H9 (cell line): Measurements from ENCODE around the gene TRMT112. TPM values are rescaled to one million over a fixed set of nuclear protein-coding genes. Genes with fewer than 3 reads are reported as not detected.

ENCODE experiments used
- DNase-seq: peaks from one replicate; pipeline ENCODE4 v3.0.0-alpha.2; 2017
- H2AFZ ChIP-seq: one replicate; pipeline ENCODE4 v1.6.1; 2013; ENCODE audit warnings: mild to moderate bottlenecking, low read length, control low read depth, moderate library complexity
- H2AK5ac ChIP-seq: 2 replicates; pipeline ENCODE4 v1.6.1; 2013; ENCODE audit warnings: low read length, control low read depth, mixed read lengths; ENCODE audit not compliant: insufficient read length
- H2BK120ac ChIP-seq: one replicate; pipeline ENCODE4 v1.6.1; 2013; ENCODE audit warnings: low read depth, mild to moderate bottlenecking, low read length, control low read depth, inconsistent platforms; ENCODE audit not compliant: poor library complexity, severe bottlenecking
- H2BK12ac ChIP-seq: 2 replicates; pipeline ENCODE4 v1.6.1; 2013; ENCODE audit warnings: low read length, control low read depth, mixed read lengths, low read depth; ENCODE audit not compliant: insufficient read length
- H2BK15ac ChIP-seq: 2 replicates; pipeline ENCODE4 v1.6.1; 2013; ENCODE audit warnings: low read depth, low read length, control low read depth
- H2BK20ac ChIP-seq: one replicate; pipeline ENCODE4 v1.6.1; 2013; ENCODE audit warnings: low read depth, mild to moderate bottlenecking, low read length, control low read depth, inconsistent platforms; ENCODE audit not compliant: poor library complexity, severe bottlenecking
- H2BK5ac ChIP-seq: 2 replicates; pipeline ENCODE4 v1.6.1; 2013; ENCODE audit warnings: low read length, control low read depth, mixed read lengths; ENCODE audit not compliant: insufficient read length
- H3K14ac ChIP-seq: 2 replicates; pipeline ENCODE4 v1.6.1; 2013; ENCODE audit warnings: low read length, control low read depth; ENCODE audit not compliant: insufficient read depth
- H3K18ac ChIP-seq: 2 replicates; pipeline ENCODE4 v1.6.1; 2013; ENCODE audit warnings: low read depth, mild to moderate bottlenecking, mixed read lengths, low read length, control low read depth; ENCODE audit not compliant: insufficient read length
- H3K23ac ChIP-seq: 2 replicates; pipeline ENCODE4 v1.6.1; 2013; ENCODE audit warnings: low read length, control low read depth, mixed read lengths, low read depth; ENCODE audit not compliant: insufficient read length
- H3K23me2 ChIP-seq: 2 replicates; pipeline ENCODE4 v1.6.1; 2013; ENCODE audit warnings: low read depth, mild to moderate bottlenecking, mixed read lengths, low read length, control low read depth; ENCODE audit not compliant: insufficient read length, poor library complexity, severe bottlenecking
- H3K27ac ChIP-seq: 2 replicates; pipeline ENCODE4 v1.5.1; 2013; ENCODE audit warnings: low read length, control low read depth, mixed read lengths, low read depth; ENCODE audit not compliant: insufficient read length
- H3K27me3 ChIP-seq: 2 replicates; pipeline ENCODE4 v1.6.1; 2013; ENCODE audit warnings: low read length, control low read depth, inconsistent platforms; ENCODE audit not compliant: insufficient read depth
- H3K4ac ChIP-seq: 2 replicates; pipeline ENCODE4 v1.6.1; 2013; ENCODE audit warnings: low read depth, mild to moderate bottlenecking, control low read depth, inconsistent platforms, low read length, moderate library complexity
- H3K4me1 ChIP-seq: 2 replicates; pipeline ENCODE4 v1.6.1; 2013; ENCODE audit warnings: low read length, control low read depth, inconsistent platforms; ENCODE audit not compliant: insufficient read depth
- H3K4me2 ChIP-seq: 2 replicates; pipeline ENCODE4 v1.6.1; 2013; ENCODE audit warnings: low read length, control low read depth, mixed read lengths; ENCODE audit not compliant: insufficient read length, insufficient read depth
- H3K56ac ChIP-seq: 2 replicates; pipeline ENCODE4 v1.6.1; 2013; ENCODE audit warnings: low read depth, mild to moderate bottlenecking, mixed read lengths, low read length, control low read depth; ENCODE audit not compliant: insufficient read length
- H3K79me1 ChIP-seq: 2 replicates; pipeline ENCODE4 v1.6.1; 2013; ENCODE audit warnings: low read depth, mild to moderate bottlenecking, moderate library complexity, low read length, control low read depth, inconsistent platforms; ENCODE audit not compliant: insufficient read depth, poor library complexity, severe bottlenecking
- H3K79me2 ChIP-seq: 2 replicates; pipeline ENCODE4 v1.6.1; 2013; ENCODE audit warnings: low read length, control low read depth, inconsistent platforms; ENCODE audit not compliant: insufficient read depth
- H3K9ac ChIP-seq: 2 replicates; pipeline ENCODE4 v1.6.1; 2013; ENCODE audit warnings: low read length, control low read depth, mixed read lengths; ENCODE audit not compliant: insufficient read length; ENCODE audit errors: extremely low read depth
- H3K9me3 ChIP-seq: one replicate; pipeline ENCODE4 v1.6.1; 2013; ENCODE audit warnings: low read depth, low read length, inconsistent platforms; ENCODE audit not compliant: control insufficient read depth
- H3T11ph ChIP-seq: one replicate; pipeline ENCODE4 v1.6.1; 2013; ENCODE audit warnings: mild to moderate bottlenecking, low read length, control low read depth, inconsistent platforms
- H4K20me1 ChIP-seq: one replicate; pipeline ENCODE4 v1.6.1; 2013; ENCODE audit not compliant: control insufficient read depth, insufficient read length, insufficient read depth
- H4K5ac ChIP-seq: 2 replicates; pipeline ENCODE4 v1.6.1; 2013; ENCODE audit warnings: low read depth, mild to moderate bottlenecking, mixed read lengths, low read length, control low read depth; ENCODE audit not compliant: insufficient read length
- H4K8ac ChIP-seq: replicated peaks from 2 replicates; pipeline ENCODE4 v1.6.1; 2013; ENCODE audit warnings: low read length, control low read depth, mixed read lengths, low read depth; ENCODE audit not compliant: insufficient read length
- H4K91ac ChIP-seq: 2 replicates; pipeline ENCODE4 v1.6.1; 2013; ENCODE audit warnings: low read depth, mild to moderate bottlenecking, moderate library complexity, mixed read lengths, low read length, control low read depth; ENCODE audit not compliant: insufficient read length
- H3K27ac Mint-ChIP-seq, 3 experiments: 2 replicates in 2 of 3; 3 replicates in 1 of 3; pipeline ENCODE4 v1.8.0; 2020 to 2021; ENCODE audit warnings: mixed read lengths in 3 of 3, mild to moderate bottlenecking in 1 of 3, moderate library complexity in 1 of 3
- H3K27me3 Mint-ChIP-seq: 2 replicates; pipeline ENCODE4 v1.8.0; 2021; ENCODE audit warnings: low read depth, mild to moderate bottlenecking, moderate library complexity, mixed read lengths
- H3K36me3 Mint-ChIP-seq, 3 experiments: 2 replicates in 2 of 3; 3 replicates in 1 of 3; pipeline ENCODE4 v1.8.0; 2020 to 2021; ENCODE audit warnings: low read depth in 3 of 3, mixed read lengths in 3 of 3; ENCODE audit not compliant: insufficient read depth in 1 of 3
- H3K4me1 Mint-ChIP-seq, 2 experiments: 2 replicates each; pipeline ENCODE4 v1.8.0; 2020; ENCODE audit warnings: mixed read lengths in 2 of 2
- H3K4me3 Mint-ChIP-seq, 2 experiments: 2 replicates in 1 of 2; 3 replicates in 1 of 2; pipeline ENCODE4 v1.8.0; 2020 to 2021; ENCODE audit warnings: mild to moderate bottlenecking in 2 of 2, mixed read lengths in 2 of 2, moderate library complexity in 1 of 2
- H3K9me3 Mint-ChIP-seq, 2 experiments: 2 replicates in 1 of 2; 3 replicates in 1 of 2; pipeline ENCODE4 v1.8.0; 2020; ENCODE audit warnings: mild to moderate bottlenecking in 2 of 2, mixed read lengths in 2 of 2, moderate library complexity in 1 of 2
- CTCF ChIP-seq: fragments of 200-600 bp; sonication (generic); conservative IDR thresholded peaks from 3 replicates; pipeline ENCODE4 v1.8.0; 2021; ENCODE audit warnings: antibody characterized with exemption, mild to moderate bottlenecking
- WGBS: extraction: QIAGEN DNeasy Blood & Tissue Kit; methylation state at CpG from one replicate; pipeline ENCODE4 v1.1.7; 2013; ENCODE audit warnings: missing lambda C conversion rate, low lambda C conversion rate, mixed read lengths; ENCODE audit not compliant: insufficient read length; ENCODE audit errors: extremely low coverage; 5-methylcytosine and 5-hydroxymethylcytosine counted together
- total RNA-seq: library from RNA; stranded (reverse); gene quantifications from 2 replicates; pipeline ENCODE4 v1.2.1, GENCODE V29; 2021

Gene TRMT112
- total RNA-seq, 1 experiment from 2014 or later: 315 TPM

GRCh38 chr11:64341851-64342791, 24.8 kb upstream of the TRMT112 start:
- no peak overlapping the region for H3K27ac ChIP-seq
- H3K9me3 Mint-ChIP-seq: no peaks in the 10 kb centered on the region

More at GRCh38 chr11:64341851-64342791, 24.8 kb upstream of the TRMT112 start:
- Histone ChIP-seq H2BK120ac (no peak overlapping the region), H3T11ph (no peak overlapping the region), H3K4me1 (no peaks in the 10 kb centered on the region; the same call in 1 of the 2 replicates), H3K4ac (no peak overlapping the region), H3K79me2 (no peaks in the 10 kb centered on the region), H4K20me1 (peaks cover 3% of the 10 kb centered on the region), H4K91ac (no peak overlapping the region), H2AK5ac (no peak overlapping the region), H3K9me3 (no peaks in the 10 kb centered on the region), H4K8ac (no peak overlapping the region), H2BK5ac (no peak overlapping the region), H3K23ac (no peak overlapping the region), H3K4me2 (peak overlapping the region; percentile 49), H4K5ac (no peak overlapping the region), H3K79me1 (no peaks in the 10 kb centered on the region), H3K27me3 (no peaks in the 10 kb centered on the region), H2BK15ac (no peak overlapping the region), H3K9ac (no peak overlapping the region), H3K18ac (no peak overlapping the region), H2AFZ (no peak overlapping the region), H2BK12ac (no peak overlapping the region), H3K56ac (no peak overlapping the region), H3K14ac (peak overlapping the region; percentile 66; the same call in 1 of the 2 replicates), H2BK20ac (no peak overlapping the region), H3K23me2 (peaks cover 17% of the 10 kb centered on the region)
- 0 out of 7 replicates have a peak, but pooled peaks cover 0 to 2% (median 0%) of the 10 kb centered on the region in 3 experiments for H3K36me3 Mint-ChIP-seq
- H3K27ac Mint-ChIP-seq: no peak overlapping the region; a peak in 1 of 7 replicates
- WGBS: no CpG with 5 or more reads among the region's 55 CpGs
- H3K4me3 Mint-ChIP-seq: peak overlapping the region; percentile 49 to 84
- peak; percentile 96 for DNase-seq
- H3K27me3 Mint-ChIP-seq: peaks cover 18% of the 10 kb centered on the region
- peaks cover 7 to 31% of the 10 kb centered on the region in 2 experiments for H3K4me1 Mint-ChIP-seq
- peak; percentile 59 for TF ChIP-seq CTCF
